LNCaP clone FGC (cell line): ENCODE results near the gene GHDC.
"Not testable (repeated sequence)": the region's sequence is repeated elsewhere in the genome, so short reads cannot be mapped to it uniquely, and the experiment has no call there.

Experiments
- DNase-seq: peaks from one replicate; pipeline ENCODE4 v3.0.0-alpha.2; 2011; ENCODE audit warnings: low read depth
- H3K4me3 ChIP-seq: 2 replicates; pipeline ENCODE4 v1.5.1; 2011; ENCODE audit warnings: mild to moderate bottlenecking, low read depth, low read length, control low read depth
- CTCF ChIP-seq: IDR thresholded peaks from 2 replicates; pipeline ENCODE4 v1.5.1; 2012; ENCODE audit warnings: mild to moderate bottlenecking; ENCODE audit not compliant: control insufficient read depth, insufficient read depth; ENCODE audit errors: extremely low read depth

GHDC gene

GRCh38 chr17:42221886-42222745, 27.8 kb upstream of the GHDC start:
- DNase-seq = no peak
- peak; percentile 57 for TF ChIP-seq CTCF
- no peak overlapping the region for H3K4me3 ChIP-seq

GRCh38 chr17:42219280-42219679, 25.0 kb upstream of the GHDC start:
- H3K4me3 ChIP-seq, DNase-seq: not testable (repeated sequence)

- H3K4me3 ChIP-seq = no peak overlapping the region
- no peak for TF ChIP-seq CTCF
- DNase-seq = no peak
These were observed 19.9 kb upstream of the GHDC start for GRCh38 chr17:42214156-42214555.

- TF ChIP-seq CTCF = no peak
- no peak for DNase-seq
These were observed 18.1 kb upstream of the GHDC start for GRCh38 chr17:42212382-42212781.

GRCh38 chr17:42211921-42212341, 17.6 kb upstream of the GHDC start:
- not testable (repeated sequence) for H3K4me3 ChIP-seq, DNase-seq

More at GRCh38 chr17:42212382-42212781, 18.1 kb upstream of the GHDC start:
- H3K4me3 ChIP-seq = no peak overlapping the region

- no peak overlapping the region for H3K4me3 ChIP-seq
- TF ChIP-seq CTCF = no peak
- no peak for DNase-seq
These were observed 15.8 kb upstream of the GHDC start for GRCh38 chr17:42210046-42210445.

GRCh38 chr17:42206153-42206612, 11.9 kb upstream of the GHDC start:
- not testable (repeated sequence) for H3K4me3 ChIP-seq, DNase-seq

GRCh38 chr17:42203354-42203753, 9.1 kb upstream of the GHDC start:
- H3K4me3 ChIP-seq = no peak overlapping the region
- TF ChIP-seq CTCF = no peak
- no peak for DNase-seq
